HepG2 (cell line): ENCODE data around the gene PIEZO1. TPM values are rescaled to one million over a fixed set of nuclear protein-coding genes. Genes with fewer than 3 reads are reported as not detected.

ENCODE experiments used
- AGO1 ChIP-seq: fragments of 200-400 bp; formaldehyde crosslinking; IDR thresholded peaks from 2 replicates; pipeline ENCODE4 v1.6.1; 2017; ENCODE audit warnings: mild to moderate bottlenecking, low read depth, low read length, moderate library complexity; ENCODE audit not compliant: poor library complexity, severe bottlenecking
- AGO2 ChIP-seq: fragments of 200-400 bp; formaldehyde crosslinking; optimal IDR thresholded peaks from 2 replicates; pipeline ENCODE3; 2017; ENCODE audit warnings: mild to moderate bottlenecking, low read depth, low read length, moderate library complexity
- CBX1 ChIP-seq: IDR thresholded peaks from one replicate; pipeline ENCODE4 v1.6.1; 2016; ENCODE audit warnings: antibody characterized with exemption, low read depth
- FIP1L1 ChIP-seq: fragments of 200-400 bp; formaldehyde crosslinking; IDR thresholded peaks from 2 replicates; pipeline ENCODE4 v1.6.1; 2018; ENCODE audit warnings: low read depth, mild to moderate bottlenecking, low read length, moderate library complexity, borderline replicate concordance; ENCODE audit not compliant: insufficient read depth
- MIER3 ChIP-seq: IDR thresholded peaks from 2 replicates; pipeline ENCODE4 v1.6.1; 2016; ENCODE audit warnings: missing compliant biosample characterization, borderline replicate concordance
- RXRB ChIP-seq: IDR thresholded peaks from 2 replicates; pipeline ENCODE4 v1.6.1; 2016; ENCODE audit warnings: borderline replicate concordance, missing genetic modification reagents, missing compliant biosample characterization
- SMARCE1 ChIP-seq: fragments of 450-650 bp; IDR thresholded peaks from 2 replicates; pipeline ENCODE4 v1.6.1; 2017; ENCODE audit warnings: borderline replicate concordance
- SP4 ChIP-seq: sonication (generic); formaldehyde crosslinking; IDR thresholded peaks from 2 replicates; pipeline ENCODE4 v1.8.1; 2023; ENCODE audit warnings: mild to moderate bottlenecking, missing genetic modification reagents
- ZFY ChIP-seq: sonication (generic); formaldehyde crosslinking; IDR thresholded peaks from 2 replicates; pipeline ENCODE4 v1.4.0; 2020; ENCODE audit warnings: missing genetic modification reagents
- ZNF776 ChIP-seq: sonication (generic); formaldehyde crosslinking; IDR thresholded peaks from 2 replicates; pipeline ENCODE4 v1.4.0; 2020; ENCODE audit warnings: mild to moderate bottlenecking, missing genetic modification reagents
- ZSCAN9 ChIP-seq: IDR thresholded peaks from 2 replicates; pipeline ENCODE4 v1.6.1; 2016; ENCODE audit warnings: borderline replicate concordance
- polyA plus RNA-seq, 8 experiments: library from polyadenylated mRNA; depleted of rRNA in 3 of 8; stranded (reverse) in 7 of 8; unstranded in 1 of 8; fragments of >200 nt; fragmentation: Illumina TruSeq in 4 of 8; extraction: Trizol in 4 of 8; gene quantifications; 2 replicates each; pipeline versions ENCODE4 v1.2.1 to v1.2.3, GENCODE V29; 2011 to 2016; ENCODE audit warnings: low read depth in 4 of 8, missing spikeins in 1 of 8, mixed read lengths in 1 of 8; ENCODE audit not compliant: insufficient read depth in 1 of 8
- total RNA-seq, 5 experiments: library from RNA; depleted of rRNA; stranded (reverse); fragments of >200 nt; fragmentation: Illumina TruSeq; extraction: Trizol; gene quantifications; 2 replicates each; pipeline ENCODE4 v1.2.3, GENCODE V29; 2016; ENCODE audit warnings: low read depth in 1 of 5
- TF ChIP-seq, protein P1 (sequence below): IDR thresholded peaks from 2 replicates; pipeline ENCODE4 v1.6.1; 2016; ENCODE audit warnings: mild to moderate bottlenecking
- TF ChIP-seq, protein P2 (sequence below): sonication (generic); formaldehyde crosslinking; IDR thresholded peaks from 2 replicates; pipeline ENCODE4 v1.8.0; 2023; ENCODE audit warnings: mild to moderate bottlenecking, missing genetic modification reagents
- TF ChIP-seq, protein P3 (sequence below): sonication (generic); formaldehyde crosslinking; IDR thresholded peaks from 2 replicates; pipeline ENCODE4 v1.4.0; 2020; ENCODE audit warnings: missing genetic modification reagents, borderline replicate concordance
- TF ChIP-seq, protein P4 (sequence below): sonication (generic); formaldehyde crosslinking; IDR thresholded peaks from 2 replicates; pipeline ENCODE4 v1.5.1; 2020; ENCODE audit warnings: missing genetic modification reagents, mild to moderate bottlenecking, borderline replicate concordance
- TF ChIP-seq, protein P5 (sequence below): sonication (generic); formaldehyde crosslinking; conservative IDR thresholded peaks from 2 replicates; pipeline ENCODE4 v1.8.0; 2022; ENCODE audit warnings: mild to moderate bottlenecking, moderate library complexity, missing genetic modification reagents
- TF ChIP-seq, protein P6 (sequence below): IDR thresholded peaks from 2 replicates; pipeline ENCODE4 v1.6.1; 2016; ENCODE audit warnings: missing biosample characterization, missing genetic modification reagents, low read depth

The PIEZO1 gene
- total and polyA plus RNA-seq, 2 of the 13 experiments (the other 11 are each of a cell fraction or from before 2014, with no cell fraction given): 67.9 to 85.0 TPM

DNA sequence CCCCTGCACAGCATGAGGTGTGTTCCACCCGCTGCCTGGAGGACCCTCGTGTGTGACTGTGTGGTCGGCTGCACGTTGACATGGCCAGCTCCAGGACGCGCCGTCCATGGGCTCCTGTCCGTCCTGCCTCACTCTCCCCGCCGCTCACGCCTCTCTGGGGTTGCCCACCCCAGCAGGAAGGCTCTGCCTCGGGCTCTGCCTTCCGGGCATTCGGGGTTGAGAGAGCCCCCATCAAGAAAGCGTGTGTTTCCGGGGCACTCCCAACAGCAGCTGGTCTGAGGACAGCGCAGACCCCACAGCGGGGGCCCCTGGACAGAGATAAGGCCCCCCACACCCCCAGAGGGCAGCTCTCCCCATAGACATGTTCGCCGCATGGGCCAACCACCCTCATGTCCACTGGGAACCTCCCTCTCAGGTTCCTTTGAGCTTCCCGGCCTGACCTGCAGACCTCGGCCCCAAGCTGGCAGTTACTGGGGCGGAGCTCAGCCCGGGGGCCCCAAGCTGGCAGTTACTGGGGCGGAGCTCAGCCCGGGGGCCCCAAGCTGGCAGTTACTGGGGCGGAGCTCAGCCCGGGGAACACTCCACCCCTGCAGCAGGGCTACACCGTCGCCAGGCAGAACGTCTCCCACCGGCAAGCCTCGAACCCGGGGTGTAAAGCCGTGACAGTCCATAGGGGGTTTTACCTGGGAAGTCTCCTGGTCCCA is 8.4 kb upstream of the PIEZO1 start (continued):
- TF ChIP-seq, protein P1, sequence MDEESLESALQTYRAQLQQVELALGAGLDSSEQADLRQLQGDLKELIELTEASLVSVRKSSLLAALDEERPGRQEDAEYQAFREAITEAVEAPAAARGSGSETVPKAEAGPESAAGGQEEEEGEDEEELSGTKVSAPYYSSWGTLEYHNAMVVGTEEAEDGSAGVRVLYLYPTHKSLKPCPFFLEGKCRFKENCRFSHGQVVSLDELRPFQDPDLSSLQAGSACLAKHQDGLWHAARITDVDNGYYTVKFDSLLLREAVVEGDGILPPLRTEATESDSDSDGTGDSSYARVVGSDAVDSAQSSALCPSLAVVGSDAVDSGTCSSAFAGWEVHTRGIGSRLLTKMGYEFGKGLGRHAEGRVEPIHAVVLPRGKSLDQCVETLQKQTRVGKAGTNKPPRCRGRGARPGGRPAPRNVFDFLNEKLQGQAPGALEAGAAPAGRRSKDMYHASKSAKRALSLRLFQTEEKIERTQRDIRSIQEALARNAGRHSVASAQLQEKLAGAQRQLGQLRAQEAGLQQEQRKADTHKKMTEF (CRISPR knock-in tag): 0 out of 2 replicates have a peak, but pooled peaks have one; percentile 48
- TF ChIP-seq AGO2 (peak; percentile 36), FIP1L1 (no peak), AGO1 (peak; percentile 69), SMARCE1 (no peak), SP4 (CRISPR knock-in tag) (peak; percentile 65; the same call in 1 of the 2 replicates), CBX1 (no peak), ZSCAN9 (CRISPR knock-in tag) (no peak), RXRB (CRISPR knock-in tag) (0 out of 2 replicates have a peak, but pooled peaks have one; percentile 29), MIER3 (no peak), ZNF776 (CRISPR knock-in tag) (no peak; the same call in 1 of the 2 replicates), ZFY (CRISPR knock-in tag) (peak; percentile 21; the same call in 1 of the 2 replicates)
- TF ChIP-seq, protein P2, sequence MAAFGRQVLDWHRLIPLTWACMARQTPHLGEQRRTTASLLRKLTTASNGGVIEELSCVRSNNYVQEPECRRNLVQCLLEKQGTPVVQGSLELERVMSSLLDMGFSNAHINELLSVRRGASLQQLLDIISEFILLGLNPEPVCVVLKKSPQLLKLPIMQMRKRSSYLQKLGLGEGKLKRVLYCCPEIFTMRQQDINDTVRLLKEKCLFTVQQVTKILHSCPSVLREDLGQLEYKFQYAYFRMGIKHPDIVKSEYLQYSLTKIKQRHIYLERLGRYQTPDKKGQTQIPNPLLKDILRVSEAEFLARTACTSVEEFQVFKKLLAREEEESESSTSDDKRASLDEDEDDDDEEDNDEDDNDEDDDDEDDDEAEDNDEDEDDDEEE (CRISPR knock-in tag): 0 out of 2 replicates have a peak, but pooled peaks have one; percentile 9
- TF ChIP-seq, protein P3, sequence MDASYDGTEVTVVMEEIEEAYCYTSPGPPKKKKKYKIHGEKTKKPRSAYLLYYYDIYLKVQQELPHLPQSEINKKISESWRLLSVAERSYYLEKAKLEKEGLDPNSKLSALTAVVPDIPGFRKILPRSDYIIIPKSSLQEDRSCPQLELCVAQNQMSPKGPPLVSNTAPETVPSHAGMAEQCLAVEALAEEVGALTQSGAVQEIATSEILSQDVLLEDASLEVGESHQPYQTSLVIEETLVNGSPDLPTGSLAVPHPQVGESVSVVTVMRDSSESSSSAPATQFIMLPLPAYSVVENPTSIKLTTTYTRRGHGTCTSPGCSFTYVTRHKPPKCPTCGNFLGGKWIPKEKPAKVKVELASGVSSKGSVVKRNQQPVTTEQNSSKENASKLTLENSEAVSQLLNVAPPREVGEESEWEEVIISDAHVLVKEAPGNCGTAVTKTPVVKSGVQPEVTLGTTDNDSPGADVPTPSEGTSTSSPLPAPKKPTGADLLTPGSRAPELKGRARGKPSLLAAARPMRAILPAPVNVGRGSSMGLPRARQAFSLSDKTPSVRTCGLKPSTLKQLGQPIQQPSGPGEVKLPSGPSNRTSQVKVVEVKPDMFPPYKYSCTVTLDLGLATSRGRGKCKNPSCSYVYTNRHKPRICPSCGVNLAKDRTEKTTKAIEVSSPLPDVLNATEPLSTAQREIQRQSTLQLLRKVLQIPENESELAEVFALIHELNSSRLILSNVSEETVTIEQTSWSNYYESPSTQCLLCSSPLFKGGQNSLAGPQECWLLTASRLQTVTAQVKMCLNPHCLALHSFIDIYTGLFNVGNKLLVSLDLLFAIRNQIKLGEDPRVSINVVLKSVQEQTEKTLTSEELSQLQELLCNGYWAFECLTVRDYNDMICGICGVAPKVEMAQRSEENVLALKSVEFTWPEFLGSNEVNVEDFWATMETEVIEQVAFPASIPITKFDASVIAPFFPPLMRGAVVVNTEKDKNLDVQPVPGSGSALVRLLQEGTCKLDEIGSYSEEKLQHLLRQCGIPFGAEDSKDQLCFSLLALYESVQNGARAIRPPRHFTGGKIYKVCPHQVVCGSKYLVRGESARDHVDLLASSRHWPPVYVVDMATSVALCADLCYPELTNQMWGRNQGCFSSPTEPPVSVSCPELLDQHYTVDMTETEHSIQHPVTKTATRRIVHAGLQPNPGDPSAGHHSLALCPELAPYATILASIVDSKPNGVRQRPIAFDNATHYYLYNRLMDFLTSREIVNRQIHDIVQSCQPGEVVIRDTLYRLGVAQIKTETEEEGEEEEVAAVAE: no peak
- TF ChIP-seq, protein P4, sequence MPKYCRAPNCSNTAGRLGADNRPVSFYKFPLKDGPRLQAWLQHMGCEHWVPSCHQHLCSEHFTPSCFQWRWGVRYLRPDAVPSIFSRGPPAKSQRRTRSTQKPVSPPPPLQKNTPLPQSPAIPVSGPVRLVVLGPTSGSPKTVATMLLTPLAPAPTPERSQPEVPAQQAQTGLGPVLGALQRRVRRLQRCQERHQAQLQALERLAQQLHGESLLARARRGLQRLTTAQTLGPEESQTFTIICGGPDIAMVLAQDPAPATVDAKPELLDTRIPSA (CRISPR knock-in tag): no peak
- TF ChIP-seq, protein P5, sequence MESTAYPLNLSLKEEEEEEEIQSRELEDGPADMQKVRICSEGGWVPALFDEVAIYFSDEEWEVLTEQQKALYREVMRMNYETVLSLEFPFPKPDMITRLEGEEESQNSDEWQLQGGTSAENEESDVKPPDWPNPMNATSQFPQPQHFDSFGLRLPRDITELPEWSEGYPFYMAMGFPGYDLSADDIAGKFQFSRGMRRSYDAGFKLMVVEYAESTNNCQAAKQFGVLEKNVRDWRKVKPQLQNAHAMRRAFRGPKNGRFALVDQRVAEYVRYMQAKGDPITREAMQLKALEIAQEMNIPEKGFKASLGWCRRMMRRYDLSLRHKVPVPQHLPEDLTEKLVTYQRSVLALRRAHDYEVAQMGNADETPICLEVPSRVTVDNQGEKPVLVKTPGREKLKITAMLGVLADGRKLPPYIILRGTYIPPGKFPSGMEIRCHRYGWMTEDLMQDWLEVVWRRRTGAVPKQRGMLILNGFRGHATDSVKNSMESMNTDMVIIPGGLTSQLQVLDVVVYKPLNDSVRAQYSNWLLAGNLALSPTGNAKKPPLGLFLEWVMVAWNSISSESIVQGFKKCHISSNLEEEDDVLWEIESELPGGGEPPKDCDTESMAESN (CRISPR knock-in tag): no peak
- TF ChIP-seq, protein P6, sequence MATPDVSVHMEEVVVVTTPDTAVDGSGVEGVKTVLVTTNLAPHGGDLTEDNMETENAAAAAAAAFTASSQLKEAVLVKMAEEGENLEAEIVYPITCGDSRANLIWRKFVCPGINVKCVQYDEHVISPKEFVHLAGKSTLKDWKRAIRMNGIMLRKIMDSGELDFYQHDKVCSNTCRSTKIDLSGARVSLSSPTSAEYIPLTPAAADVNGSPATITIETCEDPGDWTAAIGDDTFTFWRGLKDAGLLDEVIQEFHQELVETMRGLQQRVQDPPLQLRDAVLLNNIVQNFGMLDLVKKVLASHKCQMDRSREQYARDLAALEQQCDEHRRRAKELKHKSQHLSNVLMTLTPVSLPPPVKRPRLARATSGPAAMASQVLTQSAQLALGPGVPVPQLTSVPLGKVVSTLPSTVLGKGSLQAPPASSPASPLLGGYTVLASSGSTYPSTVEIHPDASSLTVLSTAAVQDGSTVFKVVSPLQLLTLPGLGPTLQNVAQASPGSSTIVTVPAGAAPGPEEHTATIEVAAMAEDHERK (CRISPR knock-in tag): no peak
